HepG2 (cell line): ENCODE measurements around the gene AGO4. TPM values are rescaled to one million over a fixed set of nuclear protein-coding genes. Genes with fewer than 3 reads are reported as not detected.
"Not testable (repeated sequence)": the region's sequence is repeated elsewhere in the genome, so short reads cannot be mapped to it uniquely, and the experiment has no call there.

Experiments
- ATAC-seq: fragments of 200-7000 bp; cut with Tn5 transposase; 3 replicates; pipeline ENCODE4 v1.9.1; 2020; ENCODE audit warnings: mild to moderate bottlenecking, moderate library complexity
- BruUV-seq: library from RNA; stranded (reverse); fragments of 400-500 nt; replicated peaks from 2 replicates; lab custom pipeline; 2021; lab: Mats Ljungman, UMichigan
- CTCF ChIA-PET: fragments of 300-600 bp; formaldehyde crosslinking; extraction: SDS; loops from one replicate; lab custom pipeline; 2021; ENCODE audit warnings: low total read pairs, inconsistent platforms, low intra/inter-chr PET ratio; lab: Yijun Ruan, JAX
- POLR2A ChIA-PET: fragments of 350-600 bp; sonication (Branson Sonifier 250); formaldehyde crosslinking; loops from one replicate; lab custom pipeline; 2020; ENCODE audit warnings: antibody characterized with exemption, inconsistent platforms; lab: Yijun Ruan, JAX
- DNase-seq: peaks from one replicate; pipeline ENCODE4 v3.0.0-alpha.2; 2015; ENCODE audit warnings: low spot score
- FAIRE-seq: peaks from 3 replicates; lab custom pipeline; 2011; peaks lifted over from hg19 to GRCh38; lab: Jason Lieb, UNC
- H2AFZ ChIP-seq: one replicate; pipeline ENCODE4 v1.6.1; 2011; ENCODE audit warnings: low read length, inconsistent platforms
- H3K27ac ChIP-seq: fragments of 300-600 bp; 3 replicates; pipeline ENCODE4 v1.8.0; 2011; ENCODE audit warnings: mixed run types, mild to moderate bottlenecking, mixed read lengths, low read length, inconsistent platforms; ENCODE audit not compliant: insufficient read depth; ENCODE audit errors: extremely low read length
- H3K27me3 ChIP-seq, 2 experiments: fragments of 200-600 bp in 1 of 2; 2 replicates in 1 of 2; 3 replicates in 1 of 2; pipeline versions ENCODE4 v1.6.0 to v1.8.0; 2011; ENCODE audit warnings: low read length in 2 of 2, mild to moderate bottlenecking in 2 of 2, moderate library complexity in 2 of 2, inconsistent platforms in 1 of 2; ENCODE audit not compliant: insufficient read depth in 2 of 2, control insufficient read depth in 1 of 2
- H3K36me3 ChIP-seq, 2 experiments: fragments of 200-600 bp in 1 of 2; replicated peaks in 1 of 2; 2 replicates in 1 of 2; 3 replicates in 1 of 2; pipeline versions ENCODE4 v1.5.1 to v1.8.0; 2011; ENCODE audit warnings: low read length in 2 of 2, inconsistent platforms in 1 of 2; ENCODE audit not compliant: insufficient read depth in 2 of 2, control insufficient read depth in 1 of 2
- H3K4me1 ChIP-seq: 2 replicates; pipeline ENCODE4 v1.5.1; 2012; ENCODE audit warnings: low read length, inconsistent platforms; ENCODE audit not compliant: insufficient read depth
- H3K4me2 ChIP-seq: 2 replicates; pipeline ENCODE4 v1.6.0; 2011; ENCODE audit warnings: low read depth, low read length, inconsistent platforms
- H3K4me3 ChIP-seq, 3 experiments: fragments of 200-600 bp in 1 of 3; sonication (generic), shearing (Covaris generic) in 1 of 3; replicated peaks in 1 of 3; 2 replicates each; pipeline ENCODE4 v1.5.1; 2011 to 2016; ENCODE audit warnings: low read length in 3 of 3, inconsistent platforms in 2 of 3, low read depth in 2 of 3, mild to moderate bottlenecking in 2 of 3, control low read depth in 1 of 3, mixed read lengths in 1 of 3; ENCODE audit not compliant: insufficient read depth in 1 of 3
- H3K79me2 ChIP-seq: one replicate; pipeline ENCODE4 v1.6.1; 2011; ENCODE audit warnings: low read length, inconsistent platforms; ENCODE audit not compliant: insufficient read depth
- H3K9ac ChIP-seq: 2 replicates; pipeline ENCODE4 v1.6.0; 2011; ENCODE audit warnings: mild to moderate bottlenecking, low read depth, low read length, inconsistent platforms; ENCODE audit not compliant: insufficient read depth
- H3K9me3 ChIP-seq: 2 replicates; pipeline ENCODE4 v1.5.1; 2012; ENCODE audit warnings: mild to moderate bottlenecking, low read length
- H4K20me1 ChIP-seq: 2 replicates; pipeline ENCODE4 v1.6.0; 2011; ENCODE audit warnings: inconsistent platforms, mild to moderate bottlenecking, low read length, moderate library complexity; ENCODE audit not compliant: insufficient read depth
- ZNF629 ChIP-seq: sonication (generic); formaldehyde crosslinking; conservative IDR thresholded peaks from 2 replicates; pipeline ENCODE4 v1.5.0; 2020; ENCODE audit warnings: missing genetic modification reagents
- ZNF792 ChIP-seq: IDR thresholded peaks from 2 replicates; pipeline ENCODE4 v1.6.1; 2016
- WGBS: methylation state at CpG from one replicate; pipeline ENCODE4 v1.1.6; 2017; ENCODE audit warnings: low lambda C conversion rate; 5-methylcytosine and 5-hydroxymethylcytosine counted together
- in situ Hi-C: cut with HindIII; loops from 2 replicates; pipeline ENCODE4 v1.10.0; 2017; ENCODE audit warnings: low pct_unique_long_range_greater_than_20kb; ENCODE audit not compliant: extremely low pct_ligation_motif_present
- intact Hi-C: fragments of 100-400 bp; cut with micrococcal nuclease; formaldehyde crosslinking; loops from one replicate; pipeline ENCODE4 v1.10.0; 2022; ENCODE audit not compliant: unreplicated experiment
- polyA plus RNA-seq, 8 experiments: library from polyadenylated mRNA; depleted of rRNA in 3 of 8; stranded (reverse) in 7 of 8; unstranded in 1 of 8; fragments of >200 nt; fragmentation: Illumina TruSeq in 4 of 8; extraction: Trizol in 4 of 8; gene quantifications; 2 replicates each; pipeline versions ENCODE4 v1.2.1 to v1.2.3, GENCODE V29; 2011 to 2016; ENCODE audit warnings: low read depth in 4 of 8, missing spikeins in 1 of 8, mixed read lengths in 1 of 8; ENCODE audit not compliant: insufficient read depth in 1 of 8
- total RNA-seq, 5 experiments: library from RNA; depleted of rRNA; stranded (reverse); fragments of >200 nt; fragmentation: Illumina TruSeq; extraction: Trizol; gene quantifications; 2 replicates each; pipeline ENCODE4 v1.2.3, GENCODE V29; 2016; ENCODE audit warnings: low read depth in 1 of 5

The AGO4 gene
- total and polyA plus RNA-seq, 2 of the 13 experiments (the other 11 are each of a cell fraction or from before 2014, with no cell fraction given), result 6.0 to 13.8 TPM

GRCh38 chr1:35810096-35810881, 2.5 kb downstream of the AGO4 start:
- intact Hi-C loops, result no loop called here
- no peaks in the 10 kb centered on the region; a peak in 1 of 5 replicates for H3K27me3 ChIP-seq
- no peak for TF ChIP-seq ZNF792
- peak; percentile 69 for TF ChIP-seq ZNF629 (CRISPR knock-in tag)
- no peaks in the 10 kb centered on the region for H3K36me3 ChIP-seq
- ChIA-PET POLR2A (no interaction called here), CTCF (no interaction called here)
- H3K4me2 ChIP-seq, result peak overlapping the region; percentile 80; the same call in 1 of the 2 replicates
- peaks cover 11% of the 10 kb centered on the region for H3K79me2 ChIP-seq
- BruUV-seq, result no TSS peak
- H3K9me3 ChIP-seq, result no peaks in the 10 kb centered on the region
- FAIRE-seq (no peak), ATAC-seq (no peak), DNase-seq (no peak)
- no peak overlapping the region for H3K9ac ChIP-seq
- H2AFZ ChIP-seq, result no peak overlapping the region
- H3K4me1 ChIP-seq, result peaks cover 23% of the 10 kb centered on the region
- 81% methylated on average over 2 of the region's 2 CpGs for WGBS
- H4K20me1 ChIP-seq, result no peaks in the 10 kb centered on the region
- no peak overlapping the region for H3K27ac ChIP-seq
- H3K4me3 ChIP-seq, result no peak overlapping the region
- in situ Hi-C loops, result no loop called here

GRCh38 chr1:35812754-35813153, 4.9 kb downstream of the AGO4 start:
- H3K4me1 ChIP-seq, result peaks cover 14% of the 10 kb centered on the region
- in situ Hi-C loops, H3K27ac ChIP-seq, POLR2A ChIA-PET, ATAC-seq, FAIRE-seq, BruUV-seq, intact Hi-C loops, H3K4me2 ChIP-seq, H4K20me1 ChIP-seq, H3K9me3 ChIP-seq, CTCF ChIA-PET, DNase-seq, H3K4me3 ChIP-seq, H3K9ac ChIP-seq, H3K27me3 ChIP-seq, H2AFZ ChIP-seq, H3K36me3 ChIP-seq: not testable (repeated sequence)
- 98% methylated on average over 5 of the region's 5 CpGs for WGBS
- peaks cover 11% of the 10 kb centered on the region for H3K79me2 ChIP-seq
